ENCODE measurements around the gene C12orf57.
A peak's percentile ranks its signal among the peaks of the same experiment; 100 is the strongest.

GRCh38 chr12:6953442-6954315, 9.9 kb downstream of the C12orf57 start:
- TF ChIP-seq CTCF (IDR thresholded peaks at IDR 0.05; ENCODE audit: low read depth, low read length), result no peak
- peak; percentile 68 for TF ChIP-seq POLR2A (IDR thresholded peaks at IDR 0.05; ENCODE audit: extremely low read depth, insufficient read length)
- TF ChIP-seq MAX (IDR thresholded peaks at IDR 0.05; ENCODE audit: low read depth, low read length), result peak; percentile 93

Data from NB4 (cell line).